Fibroblast of villous mesenchyme (primary cell): ENCODE data around the gene CSTF1. TPM values are rescaled to one million over a fixed set of nuclear protein-coding genes. Genes with fewer than 3 reads are reported as not detected.

Experiments used
- DNase-seq: peaks from one replicate; pipeline ENCODE4 v3.0.0-alpha.2; 2010; ENCODE audit warnings: low read depth
- H3K4me3 ChIP-seq: 2 replicates; pipeline ENCODE4 v1.5.1; 2011; ENCODE audit warnings: low read depth, mild to moderate bottlenecking, low read length
- total RNA-seq: library from RNA; depleted of rRNA; stranded (reverse); fragments of >200 nt; gene quantifications from 2 replicates; pipeline ENCODE4 v1.2.3, GENCODE V29; 2012
- TF ChIP-seq, protein P1 (sequence below): IDR thresholded peaks from 2 replicates; pipeline ENCODE4 v1.5.1; 2012; ENCODE audit warnings: low read depth, mild to moderate bottlenecking, low read length; ENCODE audit not compliant: insufficient read depth

CSTF1 gene
- total RNA-seq, 1 donor = 40.6 TPM

DNA sequence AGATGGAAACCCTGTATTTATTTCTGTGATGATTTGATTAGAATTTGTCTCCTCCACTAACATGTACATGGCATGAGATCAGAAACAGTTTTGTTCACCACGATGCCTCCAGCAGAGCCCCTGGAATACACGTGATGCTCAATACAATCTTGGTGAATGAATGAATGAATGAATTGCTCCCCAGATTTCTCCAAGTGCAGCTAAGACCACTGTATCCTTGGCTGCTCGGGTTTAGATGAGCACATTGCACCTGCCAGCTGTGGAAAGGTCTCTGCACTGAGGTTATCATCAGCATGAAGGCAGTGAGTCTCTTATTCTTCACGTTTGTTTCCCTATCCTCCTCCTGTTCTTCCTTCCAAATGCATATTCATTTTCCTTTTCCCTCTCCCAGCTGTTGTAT, 37.5 kb downstream of the CSTF1 start:
- H3K4me3 ChIP-seq = no peak overlapping the region
- no peak for DNase-seq
- TF ChIP-seq, protein P1, sequence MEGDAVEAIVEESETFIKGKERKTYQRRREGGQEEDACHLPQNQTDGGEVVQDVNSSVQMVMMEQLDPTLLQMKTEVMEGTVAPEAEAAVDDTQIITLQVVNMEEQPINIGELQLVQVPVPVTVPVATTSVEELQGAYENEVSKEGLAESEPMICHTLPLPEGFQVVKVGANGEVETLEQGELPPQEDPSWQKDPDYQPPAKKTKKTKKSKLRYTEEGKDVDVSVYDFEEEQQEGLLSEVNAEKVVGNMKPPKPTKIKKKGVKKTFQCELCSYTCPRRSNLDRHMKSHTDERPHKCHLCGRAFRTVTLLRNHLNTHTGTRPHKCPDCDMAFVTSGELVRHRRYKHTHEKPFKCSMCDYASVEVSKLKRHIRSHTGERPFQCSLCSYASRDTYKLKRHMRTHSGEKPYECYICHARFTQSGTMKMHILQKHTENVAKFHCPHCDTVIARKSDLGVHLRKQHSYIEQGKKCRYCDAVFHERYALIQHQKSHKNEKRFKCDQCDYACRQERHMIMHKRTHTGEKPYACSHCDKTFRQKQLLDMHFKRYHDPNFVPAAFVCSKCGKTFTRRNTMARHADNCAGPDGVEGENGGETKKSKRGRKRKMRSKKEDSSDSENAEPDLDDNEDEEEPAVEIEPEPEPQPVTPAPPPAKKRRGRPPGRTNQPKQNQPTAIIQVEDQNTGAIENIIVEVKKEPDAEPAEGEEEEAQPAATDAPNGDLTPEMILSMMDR = no peak

DNA sequence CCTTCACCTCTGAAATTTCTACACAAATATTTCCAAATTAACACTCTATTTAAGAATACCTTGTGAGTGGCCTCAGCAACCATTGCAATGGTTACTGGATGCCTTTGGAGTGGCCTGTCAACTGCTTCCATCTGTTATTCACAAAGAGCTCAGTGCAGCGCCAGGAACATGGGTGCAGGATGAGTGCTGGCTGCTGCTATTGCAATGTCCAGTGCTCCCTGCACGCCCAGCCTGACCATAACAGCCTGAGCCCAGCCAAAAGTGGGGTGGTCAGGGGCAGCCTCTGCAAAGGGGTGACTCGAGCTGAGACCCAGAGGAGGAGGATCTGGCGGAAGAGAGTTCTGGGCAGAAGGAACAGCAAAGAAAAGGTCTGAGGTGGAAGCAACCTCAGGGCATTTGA, 38.0 kb downstream of the CSTF1 start:
- no peak for DNase-seq
- H3K4me3 ChIP-seq = no peak overlapping the region
- TF ChIP-seq, protein P1 = no peak

DNA sequence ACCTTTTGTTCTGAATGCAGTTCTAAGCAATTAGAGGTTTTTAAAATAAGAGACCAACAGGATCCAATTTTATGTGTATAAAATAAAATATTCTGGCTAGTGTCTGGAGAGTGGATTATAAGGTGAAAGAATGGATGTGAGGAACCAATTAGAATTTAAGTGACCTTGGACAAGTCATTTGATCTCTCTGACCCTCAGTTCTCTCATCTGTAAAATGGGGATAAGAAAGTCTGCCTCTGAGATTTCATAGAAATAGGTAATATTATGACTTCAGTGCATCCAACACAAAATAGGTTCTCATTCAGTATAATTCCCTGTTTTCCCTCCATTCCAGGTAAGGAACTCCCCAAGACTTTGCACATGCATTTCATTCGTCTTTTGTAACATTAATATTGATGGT, 38.5 kb downstream of the CSTF1 start:
- DNase-seq = no peak
- TF ChIP-seq, protein P1 = no peak
- no peak overlapping the region for H3K4me3 ChIP-seq

DNA sequence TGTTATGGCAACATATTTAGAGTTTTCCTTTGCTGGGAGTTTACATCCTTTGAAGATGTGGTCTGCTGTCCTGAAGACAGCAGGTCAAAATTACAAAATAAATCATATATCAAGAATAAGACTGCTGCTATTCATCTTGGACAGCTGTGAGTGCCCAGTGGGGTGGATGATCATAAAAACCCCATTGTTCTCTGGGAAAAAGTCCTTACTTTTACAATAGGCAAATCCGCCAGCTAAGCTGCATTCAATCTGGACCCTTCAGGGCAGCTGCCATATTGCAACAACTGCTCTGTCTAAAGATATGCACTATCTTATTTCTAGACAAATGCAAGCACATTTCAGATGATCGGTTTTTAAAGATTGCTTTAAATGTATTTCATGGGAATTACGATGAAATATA, 39.0 kb downstream of the CSTF1 start:
- DNase-seq = no peak
- TF ChIP-seq, protein P1 = no peak

DNA sequence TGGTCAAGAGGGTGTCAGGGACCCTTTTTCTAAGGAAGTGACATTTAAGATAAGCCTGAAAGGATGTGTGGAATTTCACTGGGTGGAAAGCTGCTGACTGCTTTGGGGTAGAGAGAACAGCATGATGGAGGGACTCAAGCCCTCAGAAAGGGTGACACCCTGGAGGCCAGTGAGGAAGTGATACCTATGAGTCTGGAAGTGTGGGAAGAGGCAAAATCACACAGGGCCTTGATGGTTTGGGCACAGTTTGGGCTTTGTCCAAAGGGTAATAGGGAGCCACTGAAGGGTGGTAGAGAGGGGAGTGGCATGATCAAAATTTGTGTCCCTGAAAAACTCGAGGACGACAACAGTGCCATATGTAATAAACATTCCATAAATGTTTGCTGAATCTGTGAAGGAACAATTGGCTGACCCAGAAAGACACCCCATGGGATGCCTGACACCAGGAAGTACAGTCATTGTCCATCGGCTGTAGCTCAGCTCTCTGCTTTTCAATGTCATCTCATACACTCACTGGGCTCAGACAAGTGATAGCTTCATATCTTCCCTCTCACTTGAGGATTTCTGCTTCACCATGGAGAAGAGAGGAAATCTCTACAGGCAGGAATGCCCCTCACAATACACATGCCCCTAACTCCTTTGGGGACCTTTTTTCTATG, 40.9 kb downstream of the CSTF1 start:
- TF ChIP-seq, protein P1 = no peak
- no peak overlapping the region for H3K4me3 ChIP-seq
- no peak for DNase-seq

More for the DNA sequence above, 39.0 kb downstream of the CSTF1 start:
- no peak overlapping the region for H3K4me3 ChIP-seq

DNA sequence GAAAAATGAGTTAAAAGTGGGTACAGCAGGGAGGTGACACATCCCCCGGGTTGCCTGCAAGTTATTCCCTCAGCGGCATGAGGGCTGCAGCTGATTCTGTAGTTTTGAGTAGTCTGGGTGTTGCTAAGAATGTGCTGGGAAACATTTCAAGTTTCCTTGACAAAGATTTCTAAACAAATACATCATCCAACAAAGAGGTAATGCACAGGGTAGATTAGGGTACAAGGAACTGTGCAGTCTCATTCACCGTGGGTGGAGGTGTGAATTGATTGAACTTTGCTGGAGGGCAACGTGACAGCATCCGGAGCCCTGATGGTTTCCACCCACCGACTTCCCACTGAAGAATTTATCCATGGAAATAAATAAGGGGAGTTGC, 41.4 kb downstream of the CSTF1 start:
- peak; percentile 52 for DNase-seq
- TF ChIP-seq, protein P1 = no peak

More for the DNA sequence above, 41.4 kb downstream of the CSTF1 start:
- no peak overlapping the region for H3K4me3 ChIP-seq
